Measurements from ENCODE around the gene DSCAM.

- TF ChIP-seq CTCF (IDR thresholded peaks at IDR 0.05) (no peak), EP300 (IDR thresholded peaks at IDR 0.05) (no peak), POLR2A (IDR thresholded peaks at IDR 0.05) (no peak)
Measured at GRCh38 chr21:40837456-40837855, 9.5 kb downstream of the DSCAM start.
